ENCODE data around the gene SPATA9. TPM values are rescaled to one million over a fixed set of nuclear protein-coding genes. Genes with fewer than 3 reads are reported as not detected.

The SPATA9 gene
- total and polyA plus RNA-seq, 2 of the 8 experiments (the other 6 are each of a cell fraction or from before 2014, with no cell fraction given) = not detected

DNA sequence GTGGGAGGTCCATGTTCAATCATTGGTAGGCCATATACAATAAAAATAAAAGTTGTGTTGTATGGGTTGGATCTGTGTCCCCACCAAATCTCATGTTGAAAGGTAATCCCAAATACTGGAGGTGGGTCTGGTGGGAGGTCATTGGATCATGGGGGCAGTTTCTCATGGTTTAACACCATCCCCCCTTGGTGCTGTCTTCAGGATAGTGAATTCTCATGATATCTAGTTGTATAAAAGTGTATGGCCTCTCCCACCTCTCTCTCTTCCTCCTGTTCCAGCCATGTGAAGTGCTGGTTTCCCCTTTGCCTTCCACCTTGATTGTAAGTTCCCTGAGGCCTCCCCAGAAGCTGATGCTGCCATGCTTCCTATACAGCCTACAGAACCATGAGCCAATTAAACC is 15.1 kb downstream of the SPATA9 start (continued):
- TF ChIP-seq TBP (IDR thresholded peaks at IDR 0.05; ENCODE audit: low read depth, low read length) = no peak
- TF ChIP-seq, protein P1, sequence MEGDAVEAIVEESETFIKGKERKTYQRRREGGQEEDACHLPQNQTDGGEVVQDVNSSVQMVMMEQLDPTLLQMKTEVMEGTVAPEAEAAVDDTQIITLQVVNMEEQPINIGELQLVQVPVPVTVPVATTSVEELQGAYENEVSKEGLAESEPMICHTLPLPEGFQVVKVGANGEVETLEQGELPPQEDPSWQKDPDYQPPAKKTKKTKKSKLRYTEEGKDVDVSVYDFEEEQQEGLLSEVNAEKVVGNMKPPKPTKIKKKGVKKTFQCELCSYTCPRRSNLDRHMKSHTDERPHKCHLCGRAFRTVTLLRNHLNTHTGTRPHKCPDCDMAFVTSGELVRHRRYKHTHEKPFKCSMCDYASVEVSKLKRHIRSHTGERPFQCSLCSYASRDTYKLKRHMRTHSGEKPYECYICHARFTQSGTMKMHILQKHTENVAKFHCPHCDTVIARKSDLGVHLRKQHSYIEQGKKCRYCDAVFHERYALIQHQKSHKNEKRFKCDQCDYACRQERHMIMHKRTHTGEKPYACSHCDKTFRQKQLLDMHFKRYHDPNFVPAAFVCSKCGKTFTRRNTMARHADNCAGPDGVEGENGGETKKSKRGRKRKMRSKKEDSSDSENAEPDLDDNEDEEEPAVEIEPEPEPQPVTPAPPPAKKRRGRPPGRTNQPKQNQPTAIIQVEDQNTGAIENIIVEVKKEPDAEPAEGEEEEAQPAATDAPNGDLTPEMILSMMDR (IDR thresholded peaks at IDR 0.05; ENCODE audit: control extremely low read depth in 1 of 3, insufficient read depth in 1 of 3, low read depth in 1 of 3, low read length in 3 of 3) = no peak
